GF-D8 (cell line): ENCODE data around the gene UFD1.

Source experiments
- DNase-seq: peaks from one replicate; lab custom pipeline; 2025; lab: John Stamatoyannopoulos, UW

Gene UFD1

DNA sequence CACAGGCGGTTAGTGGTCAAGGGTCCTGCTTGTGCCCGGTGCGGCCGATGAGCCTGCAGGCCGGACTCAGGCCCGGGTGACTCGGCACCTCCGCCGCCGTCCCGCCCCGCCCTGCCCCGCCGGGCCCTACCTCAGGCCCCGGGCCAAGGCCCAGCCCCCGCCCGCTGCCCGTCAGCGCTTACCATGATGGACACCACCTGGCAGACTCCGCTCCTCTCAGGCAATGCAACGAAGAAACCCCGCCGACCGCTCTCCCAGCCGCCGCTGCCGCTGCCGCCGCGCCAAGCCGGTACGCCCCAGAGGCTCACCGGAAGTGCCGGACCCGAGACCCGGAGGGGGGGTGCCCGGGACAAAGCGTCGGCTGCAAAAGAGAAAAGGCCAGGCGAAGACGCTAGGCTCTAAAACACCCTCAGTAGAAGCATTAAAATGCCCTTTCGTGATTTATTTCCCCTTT, at the start of gene UFD1:
TSS of gene UFD1 (minus strand) at position 293 of the 454 bp plus-strand sequence. CDS start at position 185, 108 bp downstream.
- peak; percentile 56 for DNase-seq

- DNase-seq = no peak
These were observed 48.9 kb upstream of the UFD1 start for GRCh38 chr22:19527861-19528417.

DNA sequence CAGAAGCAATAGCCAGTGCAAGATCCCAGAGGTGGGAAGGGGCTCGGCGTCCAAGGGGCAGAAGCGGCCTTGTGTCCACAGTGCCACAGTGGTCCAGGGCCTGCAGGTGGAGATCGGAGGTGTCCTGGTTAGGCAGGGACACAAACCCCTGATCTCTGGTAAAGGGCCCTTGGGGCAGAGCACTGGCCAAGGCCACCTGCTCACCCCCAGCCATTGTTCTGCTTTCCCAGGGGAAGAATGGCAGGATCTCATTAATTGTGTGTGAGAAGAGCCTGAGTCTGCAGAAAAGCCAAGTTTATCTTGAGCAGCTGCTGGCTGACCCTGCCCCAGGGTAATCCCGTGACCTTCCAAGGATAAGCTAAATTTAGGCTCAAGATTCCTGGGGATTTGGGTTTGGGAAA, 48.3 kb upstream of the UFD1 start:
- DNase-seq = no peak

DNA sequence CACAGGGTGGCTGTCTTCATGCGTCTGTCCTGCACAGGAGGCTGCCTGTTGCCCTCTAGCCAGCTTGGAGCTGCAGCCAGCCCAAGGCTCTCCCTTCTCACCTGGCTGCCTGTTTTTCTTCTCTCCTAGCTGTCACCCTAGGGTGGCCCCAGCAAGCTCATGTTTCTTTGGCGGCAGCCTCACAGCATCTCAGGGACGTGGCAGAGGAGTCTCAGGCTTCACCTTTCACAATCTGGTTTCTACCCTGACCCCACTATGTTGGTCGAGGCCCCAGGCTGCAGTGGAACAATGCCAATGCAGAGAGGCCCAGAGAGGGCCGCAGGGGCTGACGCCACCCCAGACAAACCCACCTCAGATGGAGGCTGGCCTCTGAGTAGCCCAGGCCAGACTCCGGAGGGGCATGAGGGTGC, 47.7 kb upstream of the UFD1 start:
- DNase-seq = no peak

DNA sequence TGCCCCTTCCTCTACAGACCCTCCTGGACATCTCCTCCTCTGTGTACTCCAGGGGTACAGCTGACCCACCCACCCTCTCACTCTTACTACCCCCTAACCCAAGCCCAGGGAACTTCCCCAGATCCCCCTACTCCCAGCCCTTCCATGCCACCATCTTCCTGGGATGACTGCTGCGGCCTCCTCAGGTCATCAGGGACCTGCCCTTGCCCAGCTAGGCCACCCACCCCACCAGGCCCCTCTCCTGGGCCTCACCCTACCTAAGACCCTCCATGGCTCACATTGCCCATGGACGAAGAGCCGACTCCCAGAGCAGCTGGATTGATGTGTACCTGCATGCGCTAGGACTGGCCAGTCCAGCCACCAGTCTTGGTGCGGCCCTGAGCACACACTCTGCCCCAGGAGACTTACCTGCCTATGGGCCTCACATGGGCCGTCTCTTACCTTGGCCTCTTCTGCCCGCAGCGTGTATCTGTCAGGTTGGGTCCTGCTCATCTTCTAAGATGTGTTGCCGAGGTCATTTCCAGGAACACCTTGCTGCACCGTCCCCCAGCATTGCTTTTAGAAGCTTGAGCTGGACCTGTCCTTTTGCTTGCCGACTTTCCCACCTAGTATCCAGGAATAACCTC, 47.2 kb upstream of the UFD1 start:
- DNase-seq = no peak

GRCh38 chr22:19525666-19526065, 46.7 kb upstream of the UFD1 start:
- no peak for DNase-seq

DNA sequence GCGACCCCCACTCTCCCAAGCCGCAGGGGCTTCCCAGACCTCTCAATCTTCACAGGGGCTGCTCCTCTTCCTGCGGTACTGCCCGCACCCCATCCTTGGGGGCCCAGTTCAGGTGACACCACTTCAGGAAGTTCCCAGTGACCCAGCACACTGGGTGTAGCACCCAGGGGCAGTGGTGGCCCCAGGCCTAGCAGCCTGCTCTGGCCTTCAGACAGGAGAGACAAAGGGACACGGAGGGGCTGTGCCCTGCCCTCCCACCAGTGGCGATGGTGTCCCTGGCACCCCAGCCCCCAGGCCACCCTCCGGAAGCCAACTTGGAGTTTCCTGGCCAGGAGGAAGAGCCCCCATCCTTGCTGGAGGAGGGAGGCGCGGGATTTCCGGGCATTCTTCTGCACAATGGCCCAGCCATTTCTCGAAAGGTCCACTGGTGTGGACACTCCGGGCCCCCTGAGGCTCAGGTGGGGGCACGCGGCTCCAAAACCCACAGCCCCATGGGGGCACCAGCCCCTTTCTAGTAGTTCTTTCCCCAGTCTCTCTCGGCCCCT, 46.2 kb upstream of the UFD1 start:
- DNase-seq = no peak

DNA sequence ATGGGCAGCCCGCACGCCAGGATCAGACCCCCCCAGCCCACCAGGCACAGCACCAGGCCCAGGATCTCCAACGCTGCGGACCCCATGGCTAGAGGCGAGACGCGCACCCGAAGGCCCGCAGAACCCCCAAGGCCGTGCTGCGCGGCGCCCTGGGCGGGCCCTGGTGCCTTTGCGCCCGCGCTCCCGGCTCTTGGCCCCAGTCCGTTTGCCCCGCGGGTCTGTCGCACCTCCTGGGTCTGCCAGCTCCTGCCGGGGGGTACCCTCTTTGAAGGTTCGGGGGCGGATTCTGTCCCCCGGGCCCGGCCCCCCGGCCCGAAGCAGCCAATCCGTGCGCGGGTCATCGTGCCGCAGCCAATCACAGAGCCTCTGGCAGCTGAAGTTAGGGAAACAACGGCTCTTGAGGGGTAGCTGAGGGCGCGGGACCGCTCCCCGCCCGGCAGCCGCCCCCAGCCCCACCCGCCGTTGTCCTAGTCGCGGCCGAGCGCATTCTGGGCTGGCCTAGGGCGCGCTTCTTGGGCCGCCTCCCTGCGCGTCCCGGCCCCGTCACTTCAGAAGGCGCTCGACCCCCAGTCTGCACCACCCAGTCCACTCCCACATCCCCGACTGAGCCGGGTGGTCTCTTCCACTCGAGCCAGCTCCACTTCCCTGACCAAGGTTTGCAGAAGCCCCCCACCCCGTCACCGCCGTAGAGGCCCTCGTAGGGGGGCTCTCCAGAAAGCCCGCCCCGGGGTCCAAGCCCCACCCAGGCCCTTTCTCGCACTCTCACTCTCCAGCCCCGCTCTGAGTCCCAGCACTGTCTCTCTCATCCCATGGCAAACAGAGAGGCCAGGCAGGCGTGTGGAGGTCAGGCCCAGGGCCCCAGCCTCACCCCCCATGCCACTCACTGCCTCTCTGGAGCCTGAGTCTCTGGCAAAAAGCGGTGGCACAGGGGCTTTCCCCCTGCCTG, 45.5 kb upstream of the UFD1 start, which contains the start of gene CLDN5:
TSS of gene CLDN5 (minus strand) at position 241 of the 946 bp plus-strand sequence. CDS start at position 86, 155 bp downstream.
- DNase-seq = no peak

- no peak for DNase-seq
These were observed 44.5 kb upstream of the UFD1 start for GRCh38 chr22:19523240-19524169.

GRCh38 chr22:19522881-19523239, 43.9 kb upstream of the UFD1 start:
- DNase-seq = no peak

GRCh38 chr22:19522190-19522880, 43.3 kb upstream of the UFD1 start:
- no peak for DNase-seq

GRCh38 chr22:19520566-19521305, 41.7 kb upstream of the UFD1 start:
- DNase-seq = no peak

DNA sequence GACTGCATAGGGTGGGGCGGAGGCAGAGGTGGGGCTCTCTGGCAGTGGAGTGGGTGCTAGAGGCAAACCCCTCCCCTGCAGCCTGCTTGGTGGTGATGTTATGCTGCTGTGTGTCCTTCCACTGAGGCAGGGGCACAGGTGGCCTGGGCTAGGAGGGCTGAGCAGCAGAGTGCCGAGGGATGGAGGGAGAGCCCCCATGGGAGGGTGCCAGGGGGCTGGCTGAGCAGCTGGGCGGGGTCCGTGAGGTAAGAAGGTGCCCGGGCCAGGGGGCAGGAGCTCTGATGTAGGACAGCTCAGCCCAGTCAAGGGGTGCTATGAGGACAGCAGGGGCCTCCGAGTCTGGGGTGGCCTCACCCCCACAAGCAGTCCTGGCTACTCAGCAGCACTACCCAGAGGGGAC, 41.0 kb upstream of the UFD1 start:
- DNase-seq = no peak

DNA sequence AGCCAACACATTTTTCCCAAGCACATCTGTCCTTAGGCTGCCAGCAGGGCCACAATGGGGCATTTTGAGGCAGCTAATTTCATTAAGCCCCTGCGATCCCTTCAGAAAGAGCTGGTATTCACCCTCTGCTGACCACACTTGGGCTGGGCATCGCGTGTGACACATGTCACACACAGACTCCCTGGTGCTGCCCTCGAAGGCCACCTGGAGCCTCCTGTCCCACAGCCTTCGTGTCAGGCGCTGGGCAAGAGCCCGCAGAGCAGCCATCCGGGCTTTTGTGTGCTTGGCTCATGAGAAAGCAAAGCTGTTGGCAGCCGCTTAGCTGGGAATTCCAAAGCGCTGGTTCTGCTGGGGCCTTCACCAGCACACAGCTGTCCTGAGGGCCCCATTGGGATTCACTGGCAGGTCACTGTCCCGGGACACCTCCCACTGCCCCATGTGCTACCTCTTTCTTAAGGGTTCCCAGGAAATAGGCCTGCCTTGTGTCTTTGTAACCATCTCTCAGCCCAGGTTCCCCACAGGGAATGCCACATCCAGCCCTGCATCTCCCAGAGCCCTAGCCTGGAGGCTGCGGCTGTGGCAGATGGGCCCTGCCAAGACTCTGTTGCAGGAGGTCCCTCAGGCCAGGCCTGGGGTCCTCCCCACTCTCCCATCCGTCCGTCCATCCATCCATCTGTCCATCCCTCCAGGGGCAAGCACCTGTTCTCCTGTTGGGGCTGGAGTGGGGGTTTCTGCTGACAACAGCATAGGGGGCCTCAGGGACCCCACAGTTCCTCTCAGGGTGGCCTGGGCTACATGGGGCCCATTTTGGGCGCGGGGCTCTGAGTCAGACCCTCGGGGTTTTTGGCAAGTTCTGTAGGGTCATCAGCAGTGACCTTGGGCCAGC, 40.3 kb upstream of the UFD1 start:
- no peak for DNase-seq

DNA sequence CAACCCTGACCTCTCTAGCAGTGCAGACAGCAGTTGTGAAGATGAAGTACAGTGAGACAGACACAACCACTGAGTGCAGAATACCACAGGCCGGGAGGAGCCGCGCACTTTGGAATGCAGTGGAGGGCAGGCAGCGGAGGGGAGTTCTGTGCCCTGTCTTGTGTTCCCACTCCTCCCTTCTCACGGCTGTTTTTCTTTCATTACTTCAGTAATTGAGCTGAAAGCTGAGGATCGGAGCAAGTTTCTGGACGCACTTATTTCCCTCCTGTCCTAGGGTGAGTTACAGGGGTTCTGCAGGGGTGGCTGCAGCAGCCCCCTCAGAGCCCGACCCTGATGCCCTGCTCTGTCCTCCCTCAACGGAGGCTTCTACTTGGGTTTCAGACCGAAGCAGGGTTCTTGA, 39.6 kb upstream of the UFD1 start:
- DNase-seq = no peak

GRCh38 chr22:19517919-19518611, 39.1 kb upstream of the UFD1 start:
- DNase-seq = no peak

DNA sequence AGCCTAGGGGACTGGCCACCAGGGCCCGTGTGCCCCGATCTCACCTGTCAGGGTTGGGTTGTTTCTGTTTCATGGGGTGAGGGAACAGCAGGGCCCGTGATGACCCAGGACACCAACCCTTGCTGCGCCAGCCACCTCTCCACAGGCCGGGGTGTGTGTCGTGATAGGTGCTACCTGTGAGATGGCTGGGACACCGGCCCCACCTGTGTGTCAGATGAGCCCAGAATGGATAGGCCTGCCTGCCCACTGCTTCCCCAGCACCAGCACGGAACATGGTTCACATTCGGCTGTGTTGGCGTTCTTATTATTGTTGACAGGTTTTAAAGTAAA, 38.1 kb upstream of the UFD1 start:
- DNase-seq = no peak

GRCh38 chr22:19516378-19517170, 37.6 kb upstream of the UFD1 start:
- DNase-seq = no peak
